ENCODE measurements around the gene NR6A1.

Gene NR6A1

GRCh38 chr9:124596172-124596839 lies 174.8 kb downstream of the NR6A1 start:
- no peaks in the 10 kb centered on the region for H3K9me3 ChIP-seq (ENCODE audit: control insufficient read depth, insufficient read depth, low read length)
- no peak overlapping the region for H3K4me2 ChIP-seq (ENCODE audit: low read length)
- H3F3A ChIP-seq (ENCODE audit: control insufficient read depth, insufficient read depth): no peaks in the 10 kb centered on the region
- no peak overlapping the region for H3K4me3 ChIP-seq (ENCODE audit: low read length)
- H3K36me3 ChIP-seq (ENCODE audit: control insufficient read depth, low read length): no peaks in the 10 kb centered on the region
- H3K27me3 ChIP-seq (ENCODE audit: control insufficient read depth, low read length): no peaks in the 10 kb centered on the region
- TF ChIP-seq EZH2phosphoT487 (IDR thresholded peaks at IDR 0.05; ENCODE audit: borderline replicate concordance, low read length) (no peak), CTCF (IDR thresholded peaks at IDR 0.05; ENCODE audit: low read depth, low read length, poor library complexity, severe bottlenecking) (no peak)
- H4K20me1 ChIP-seq (ENCODE audit: control insufficient read depth, insufficient read depth, low read depth, low read length): no peaks in the 10 kb centered on the region
- H3K9me2 ChIP-seq (replicated peaks; ENCODE audit: control insufficient read depth, low read length): no peaks in the 10 kb centered on the region
- H3K79me2 ChIP-seq (ENCODE audit: control insufficient read depth, low read length): no peaks in the 10 kb centered on the region
- H3K27ac ChIP-seq (ENCODE audit: low read depth, low read length): no peak overlapping the region
- no peaks in the 10 kb centered on the region for H3K4me1 ChIP-seq (ENCODE audit: control insufficient read depth, low read length)

- H3K9me3 ChIP-seq (ENCODE audit: control insufficient read depth, insufficient read depth, low read length): no peaks in the 10 kb centered on the region
- no peak overlapping the region for H3K4me3 ChIP-seq (ENCODE audit: low read length)
- H3K27me3 ChIP-seq (ENCODE audit: control insufficient read depth, low read length): no peaks in the 10 kb centered on the region
- TF ChIP-seq EZH2phosphoT487 (IDR thresholded peaks at IDR 0.05; ENCODE audit: borderline replicate concordance, low read length) (no peak), CTCF (IDR thresholded peaks at IDR 0.05; ENCODE audit: low read depth, low read length, poor library complexity, severe bottlenecking) (no peak)
- H3K27ac ChIP-seq (ENCODE audit: low read depth, low read length): no peak overlapping the region
- no peaks in the 10 kb centered on the region for H4K20me1 ChIP-seq (ENCODE audit: control insufficient read depth, insufficient read depth, low read depth, low read length)
- no peaks in the 10 kb centered on the region for H3K9me2 ChIP-seq (replicated peaks; ENCODE audit: control insufficient read depth, low read length)
- H3F3A ChIP-seq (ENCODE audit: control insufficient read depth, insufficient read depth): no peaks in the 10 kb centered on the region
- no peaks in the 10 kb centered on the region for H3K36me3 ChIP-seq (ENCODE audit: control insufficient read depth, low read length)
- H3K79me2 ChIP-seq (ENCODE audit: control insufficient read depth, low read length): no peaks in the 10 kb centered on the region
- H3K4me1 ChIP-seq (ENCODE audit: control insufficient read depth, low read length): no peaks in the 10 kb centered on the region
- no peak overlapping the region for H3K4me2 ChIP-seq (ENCODE audit: low read length)
Observed at GRCh38 chr9:124595743-124596142, 175.4 kb downstream of the NR6A1 start.

GRCh38 chr9:124594673-124595072 lies 176.4 kb downstream of the NR6A1 start:
- H3K9me3 ChIP-seq (ENCODE audit: control insufficient read depth, insufficient read depth, low read length): no peaks in the 10 kb centered on the region
- no peaks in the 10 kb centered on the region for H3K36me3 ChIP-seq (ENCODE audit: control insufficient read depth, low read length)
- no peak overlapping the region for H3K27ac ChIP-seq (ENCODE audit: low read depth, low read length)
- no peak overlapping the region for H3K4me2 ChIP-seq (ENCODE audit: low read length)
- no peaks in the 10 kb centered on the region for H3F3A ChIP-seq (ENCODE audit: control insufficient read depth, insufficient read depth)
- TF ChIP-seq CTCF (IDR thresholded peaks at IDR 0.05; ENCODE audit: low read depth, low read length, poor library complexity, severe bottlenecking) (no peak), EZH2phosphoT487 (IDR thresholded peaks at IDR 0.05; ENCODE audit: borderline replicate concordance, low read length) (no peak)
- H3K4me1 ChIP-seq (ENCODE audit: control insufficient read depth, low read length): no peaks in the 10 kb centered on the region
- no peaks in the 10 kb centered on the region for H4K20me1 ChIP-seq (ENCODE audit: control insufficient read depth, insufficient read depth, low read depth, low read length)
- no peak overlapping the region for H3K4me3 ChIP-seq (ENCODE audit: low read length)
- no peaks in the 10 kb centered on the region for H3K27me3 ChIP-seq (ENCODE audit: control insufficient read depth, low read length)
- no peaks in the 10 kb centered on the region for H3K9me2 ChIP-seq (replicated peaks; ENCODE audit: control insufficient read depth, low read length)
- no peaks in the 10 kb centered on the region for H3K79me2 ChIP-seq (ENCODE audit: control insufficient read depth, low read length)
